ENCODE data around the gene YY1AP1.

The YY1AP1 gene

GRCh38 chr1:155657463-155657862, 31.1 kb downstream of the YY1AP1 start:
- TF ChIP-seq CTCF (IDR thresholded peaks at IDR 0.05): no peak
- no peak overlapping the region for H3K4me3 Mint-ChIP-seq
- H3K27me3 Mint-ChIP-seq (ENCODE audit: low read depth, poor library complexity): peaks cover 6% of the 10 kb centered on the region
- peaks cover 49% of the 10 kb centered on the region for H3K36me3 Mint-ChIP-seq (ENCODE audit: low read depth)
- peaks cover 17% of the 10 kb centered on the region for H3K4me1 Mint-ChIP-seq
- peak overlapping the region; percentile 79 for H3K27ac Mint-ChIP-seq
- H3K9me3 Mint-ChIP-seq: no peaks in the 10 kb centered on the region
- DNase-seq: no peak

- peaks cover 8% of the 10 kb centered on the region for H3K9me3 Mint-ChIP-seq
- no peak overlapping the region for H3K27ac Mint-ChIP-seq
- no peak for TF ChIP-seq CTCF (IDR thresholded peaks at IDR 0.05)
- H3K36me3 Mint-ChIP-seq (ENCODE audit: low read depth): peaks cover 4% of the 10 kb centered on the region
- no peak overlapping the region for H3K4me3 Mint-ChIP-seq
- no peak for DNase-seq
- peaks cover 9% of the 10 kb centered on the region for H3K27me3 Mint-ChIP-seq (ENCODE audit: low read depth, poor library complexity)
- H3K4me1 Mint-ChIP-seq: peaks cover 13% of the 10 kb centered on the region
Observed at GRCh38 chr1:155652951-155653350, 35.6 kb downstream of the YY1AP1 start.

GRCh38 chr1:155651861-155652661, 36.5 kb downstream of the YY1AP1 start:
- peaks cover 8% of the 10 kb centered on the region for H3K9me3 Mint-ChIP-seq

GRCh38 chr1:155650231-155650757, 38.3 kb downstream of the YY1AP1 start:
- Mint-ChIP-seq H3K4me1 (peaks cover 20% of the 10 kb centered on the region), H3K27me3 (ENCODE audit: low read depth, poor library complexity) (peaks cover 9% of the 10 kb centered on the region), H3K36me3 (ENCODE audit: low read depth) (no peaks in the 10 kb centered on the region), H3K27ac (no peak overlapping the region), H3K9me3 (peaks cover 8% of the 10 kb centered on the region), H3K4me3 (no peak overlapping the region)
- no peak for DNase-seq
- TF ChIP-seq CTCF (IDR thresholded peaks at IDR 0.05): no peak

More at GRCh38 chr1:155651861-155652661, 36.5 kb downstream of the YY1AP1 start:
- TF ChIP-seq CTCF (IDR thresholded peaks at IDR 0.05): no peak
- Mint-ChIP-seq H3K4me3 (no peak overlapping the region), H3K36me3 (ENCODE audit: low read depth) (no peaks in the 10 kb centered on the region), H3K27ac (no peak overlapping the region), H3K27me3 (ENCODE audit: low read depth, poor library complexity) (peaks cover 13% of the 10 kb centered on the region), H3K4me1 (peaks cover 8% of the 10 kb centered on the region)
- DNase-seq: no peak

- H3K27me3 Mint-ChIP-seq (ENCODE audit: low read depth, poor library complexity): peaks cover 9% of the 10 kb centered on the region
- H3K36me3 Mint-ChIP-seq (ENCODE audit: low read depth): no peaks in the 10 kb centered on the region
- H3K9me3 Mint-ChIP-seq: peaks cover 8% of the 10 kb centered on the region
- TF ChIP-seq CTCF (IDR thresholded peaks at IDR 0.05): no peak
- H3K4me1 Mint-ChIP-seq: peaks cover 22% of the 10 kb centered on the region
- no peak overlapping the region for H3K27ac Mint-ChIP-seq
- no peak overlapping the region for H3K4me3 Mint-ChIP-seq
- no peak for DNase-seq
Observed at GRCh38 chr1:155649676-155650075, 38.9 kb downstream of the YY1AP1 start.
